ENCODE results near the gene CLIP4. TPM values are rescaled to one million over a fixed set of nuclear protein-coding genes. Genes with fewer than 3 reads are reported as not detected.
"Not testable (repeated sequence)": the region's sequence is repeated elsewhere in the genome, so short reads cannot be mapped to it uniquely, and the experiment has no call there.

CLIP4 gene
- 10 to 100 TPM; 16.2 to 20.8 (median 18.0) TPM for polyA plus RNA-seq (ENCODE audit: insufficient read length in 4 of 4)

DNA sequence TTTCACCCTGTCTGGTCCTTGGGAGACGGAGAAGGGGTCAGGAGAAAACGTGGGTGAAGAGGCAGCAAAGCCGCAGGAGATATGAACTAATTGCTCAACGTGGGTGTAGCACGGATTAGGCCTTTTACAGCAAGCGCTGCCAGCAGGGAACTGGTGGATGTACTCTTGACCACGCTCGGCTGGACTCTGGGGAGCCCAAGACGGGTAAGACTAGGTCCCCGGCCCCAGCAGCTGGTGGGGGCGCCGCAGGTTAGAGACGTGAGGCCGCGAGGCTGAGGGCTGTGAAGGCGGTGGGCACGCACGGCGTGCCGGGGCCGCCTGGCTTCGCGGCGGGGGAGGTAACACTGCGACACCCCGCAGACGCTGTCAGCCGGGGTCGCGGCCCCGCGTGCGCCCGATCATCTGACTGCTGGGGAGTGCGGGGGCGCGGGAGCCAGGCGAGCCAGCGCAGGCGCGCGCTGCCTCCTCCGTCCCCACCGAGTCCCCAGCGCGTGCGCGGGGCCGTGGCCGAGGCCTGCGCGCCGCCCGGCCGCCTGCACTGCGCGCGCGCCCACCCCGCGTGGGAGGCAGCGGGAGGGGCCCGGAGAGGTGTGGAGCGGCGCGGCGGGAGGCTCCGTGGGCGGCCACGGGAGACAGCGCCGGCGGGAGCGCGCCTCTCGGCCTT lies at the start of gene CLIP4:
Gene CLIP4 (plus strand): TSS at position 470 of the 664 bp plus-strand sequence. CDS start 5,974 bp downstream, outside the sequence.
- peak in 3 of 4 donors; percentile 20 to 40 (median 26) for DNase-seq (ENCODE audit: low read depth in 4 of 4, low spot score in 3 of 4)

DNA sequence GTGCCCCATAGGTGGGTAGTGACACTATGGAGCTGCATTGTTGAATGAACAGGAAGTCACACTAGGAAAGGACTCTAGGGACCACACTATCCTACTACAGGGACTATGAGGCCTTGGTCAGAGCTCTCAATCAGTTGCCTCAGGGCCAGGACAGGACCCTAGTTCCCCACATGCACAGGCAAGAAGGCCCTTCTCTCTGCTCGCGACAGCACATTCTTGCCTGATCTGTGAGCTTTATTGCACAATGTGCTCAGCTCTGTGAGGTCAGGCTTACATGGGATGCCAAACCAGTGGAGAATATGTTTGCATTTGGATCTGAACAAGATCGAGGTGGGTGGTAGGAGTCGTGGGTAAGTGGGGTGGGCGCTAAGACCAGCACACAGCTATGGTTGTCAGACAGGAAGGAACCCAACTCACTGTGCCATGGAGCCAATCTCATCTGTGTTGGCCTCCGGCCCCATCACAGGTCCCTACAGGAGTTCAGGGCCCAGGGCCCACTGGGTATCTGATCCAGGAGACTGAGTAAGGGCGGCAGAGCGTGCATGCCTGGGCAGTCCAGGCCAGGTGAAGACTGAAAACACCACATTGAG lies 48.8 kb upstream of the CLIP4 start:
- DNase-seq (ENCODE audit: low read depth in 4 of 4, low spot score in 3 of 4) = no peak

DNA sequence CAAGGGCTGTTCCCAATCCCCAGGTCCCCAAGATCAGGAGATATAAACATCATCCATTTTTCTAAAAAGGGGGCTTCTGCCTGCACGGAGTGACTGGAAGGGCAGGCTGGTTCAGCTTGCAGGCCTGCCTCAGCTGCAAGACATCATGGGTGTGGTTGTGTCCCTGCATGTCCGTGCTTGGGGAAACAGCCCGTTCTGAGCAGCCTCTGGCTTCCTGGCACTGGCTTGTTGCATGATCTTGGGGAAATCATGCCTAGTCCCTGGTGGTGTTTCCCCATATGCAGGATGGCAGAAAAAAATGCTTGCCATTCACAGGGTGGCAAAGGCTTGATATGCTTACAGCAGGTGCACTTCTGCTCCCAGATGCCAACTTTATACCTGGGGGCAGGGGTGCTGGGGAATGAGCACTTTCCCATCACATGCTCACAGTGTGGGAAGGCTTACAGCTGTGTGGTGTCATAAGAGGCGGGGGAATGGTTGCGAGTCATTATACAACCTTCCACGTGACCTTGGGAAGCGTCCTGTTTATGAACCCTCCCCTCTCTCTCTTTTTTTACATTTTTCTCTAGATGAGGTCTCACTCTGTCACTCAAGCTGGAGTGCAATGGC lies 48.1 kb upstream of the CLIP4 start:
- DNase-seq (ENCODE audit: low read depth in 4 of 4, low spot score in 3 of 4) = no peak

DNA sequence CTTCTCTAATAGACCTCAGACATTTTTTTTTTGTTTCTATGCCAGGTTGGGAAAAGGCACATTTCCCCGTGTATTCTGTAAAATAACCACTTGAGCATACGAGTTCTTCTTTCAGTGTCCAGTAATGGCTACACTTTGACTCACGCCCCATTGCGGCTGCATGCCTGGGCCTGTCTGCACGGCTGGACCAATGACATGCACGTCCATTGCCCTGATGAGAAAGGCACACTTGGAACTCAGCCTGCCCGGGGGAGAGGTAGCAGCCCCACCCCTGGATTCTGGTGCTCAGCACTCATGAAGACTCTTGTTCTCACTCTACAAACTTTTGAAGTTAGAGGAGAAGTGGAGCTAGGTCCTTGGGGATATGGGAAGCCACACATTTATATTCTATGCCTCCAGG lies 46.7 kb upstream of the CLIP4 start:
- no peak for DNase-seq (ENCODE audit: low read depth in 4 of 4, low spot score in 3 of 4)

DNA sequence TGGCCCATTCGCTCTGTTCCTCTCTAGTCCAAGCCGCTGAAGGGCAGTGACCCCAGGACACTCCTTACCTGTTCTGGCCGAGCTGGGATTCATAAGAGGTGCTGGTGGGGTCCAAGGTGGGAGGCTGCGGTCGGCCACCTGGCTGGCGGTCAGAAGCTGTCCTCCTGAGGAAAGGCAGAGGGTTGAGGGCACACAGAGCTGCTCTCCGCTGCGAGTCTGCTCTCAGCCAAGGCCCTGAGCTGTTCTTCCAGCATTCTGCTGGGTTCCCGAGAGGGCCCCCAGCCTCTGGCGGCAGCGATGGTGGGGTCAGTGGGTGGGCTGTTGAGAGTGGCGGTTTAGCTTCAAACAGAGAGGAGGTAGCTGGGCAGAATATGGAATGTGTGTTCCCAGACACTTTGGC lies 44.7 kb upstream of the CLIP4 start:
- no peak for DNase-seq (ENCODE audit: low read depth in 4 of 4, low spot score in 3 of 4)

DNA sequence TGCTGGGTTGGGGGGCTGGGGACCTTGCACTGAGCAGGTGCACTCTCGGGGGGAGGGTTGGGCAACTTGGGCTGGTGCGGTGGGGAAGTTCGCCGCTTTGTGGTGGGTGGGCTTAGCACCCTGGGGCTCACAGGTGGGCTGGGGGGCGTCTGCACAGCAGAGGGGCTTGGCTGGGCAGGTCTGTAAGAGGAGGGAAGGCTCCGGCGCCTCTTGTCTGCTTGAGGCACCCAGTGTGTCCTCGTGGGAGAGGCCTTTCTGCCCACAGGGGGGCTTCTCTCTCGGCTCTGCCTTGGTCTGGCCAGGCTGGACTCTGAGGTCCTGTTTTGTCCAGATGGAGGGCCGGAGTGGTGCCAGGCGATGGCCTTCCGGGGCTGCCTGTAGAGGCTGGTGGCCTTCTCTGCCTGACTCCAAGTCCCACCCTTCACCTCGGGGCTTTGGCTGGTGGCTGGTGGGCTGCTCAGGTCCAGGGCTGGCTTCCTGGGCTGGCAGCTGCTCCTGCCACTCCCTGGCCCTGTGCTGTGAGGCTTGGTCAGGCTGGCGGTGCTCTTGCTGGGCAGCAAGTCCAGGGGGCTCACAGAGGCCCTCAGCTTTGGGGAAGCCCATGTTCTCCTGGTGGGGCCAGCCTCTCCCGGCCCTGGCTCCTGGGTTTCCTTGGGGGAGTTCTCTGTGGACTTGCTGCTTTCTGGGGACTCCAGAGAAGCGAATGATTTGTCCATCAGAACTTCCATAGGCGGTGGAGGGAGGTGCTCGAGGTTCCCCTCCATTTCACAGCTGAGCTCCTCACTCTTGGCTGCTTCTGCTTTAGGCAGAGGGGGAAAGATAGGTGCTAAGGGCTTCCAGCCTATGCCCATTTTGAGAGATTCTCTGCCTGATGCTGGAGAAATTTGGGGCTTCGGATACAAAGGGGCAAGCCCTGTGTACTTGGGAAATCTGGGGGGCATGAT lies 43.9 kb upstream of the CLIP4 start:
- DNase-seq (ENCODE audit: low read depth in 4 of 4, low spot score in 3 of 4) = no peak

DNA sequence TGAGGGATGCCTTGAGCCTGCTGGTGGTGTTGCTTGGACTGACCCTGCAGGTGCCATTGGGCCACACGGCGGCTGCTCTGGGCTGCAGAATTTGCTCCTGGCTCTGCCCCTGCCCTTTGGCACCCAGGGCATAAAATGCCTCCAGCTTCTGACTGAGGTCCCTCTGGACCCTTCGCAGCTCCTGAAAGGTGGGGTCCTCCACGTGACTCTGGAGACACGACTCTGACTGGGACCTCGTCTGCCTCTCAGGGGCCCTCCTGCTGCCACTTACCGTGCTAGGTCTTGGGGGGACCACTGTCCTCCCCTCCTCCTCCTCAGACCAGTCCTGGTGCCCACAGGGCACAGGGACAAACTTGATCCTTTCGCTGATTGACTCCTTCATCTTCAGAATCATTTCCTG lies 43.0 kb upstream of the CLIP4 start:
- no peak for DNase-seq (ENCODE audit: low read depth in 4 of 4, low spot score in 3 of 4)

GRCh38 chr2:29072971-29073725 lies 42.1 kb upstream of the CLIP4 start:
- DNase-seq (ENCODE audit: low read depth in 4 of 4, low spot score in 3 of 4) = no peak

GRCh38 chr2:29073933-29074332 lies 41.3 kb upstream of the CLIP4 start:
- DNase-seq (ENCODE audit: low read depth in 4 of 4, low spot score in 3 of 4) = no peak

DNA sequence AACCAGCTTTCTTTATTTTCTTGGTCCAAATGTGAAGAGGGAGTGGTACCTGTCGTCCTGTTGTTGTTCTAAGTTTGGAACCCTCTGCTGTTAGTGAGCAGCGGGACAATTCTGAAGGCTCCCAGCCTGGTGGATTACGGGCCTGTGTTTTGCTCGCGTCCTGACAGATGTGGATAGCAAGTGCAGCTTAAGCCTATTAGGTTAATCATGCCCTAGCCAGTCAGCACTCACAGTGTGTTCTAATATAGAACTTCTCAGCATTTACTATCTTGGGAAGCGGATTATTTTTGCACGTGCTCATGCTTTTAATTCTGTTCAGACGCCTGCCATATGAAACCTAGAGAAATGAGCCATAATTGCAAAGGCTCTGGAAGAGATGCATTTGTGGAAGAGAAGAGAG lies 40.8 kb upstream of the CLIP4 start, which contains the start of gene PCARE:
Gene PCARE (minus strand): TSS at position 113 of the 400 bp plus-strand sequence. CDS start 262 bp downstream, outside the sequence.
- no peak for DNase-seq (ENCODE audit: low read depth in 4 of 4, low spot score in 3 of 4)

- no peak for DNase-seq (ENCODE audit: low read depth in 4 of 4, low spot score in 3 of 4)
Measured at GRCh38 chr2:29075894-29076705, 39.1 kb upstream of the CLIP4 start.

DNA sequence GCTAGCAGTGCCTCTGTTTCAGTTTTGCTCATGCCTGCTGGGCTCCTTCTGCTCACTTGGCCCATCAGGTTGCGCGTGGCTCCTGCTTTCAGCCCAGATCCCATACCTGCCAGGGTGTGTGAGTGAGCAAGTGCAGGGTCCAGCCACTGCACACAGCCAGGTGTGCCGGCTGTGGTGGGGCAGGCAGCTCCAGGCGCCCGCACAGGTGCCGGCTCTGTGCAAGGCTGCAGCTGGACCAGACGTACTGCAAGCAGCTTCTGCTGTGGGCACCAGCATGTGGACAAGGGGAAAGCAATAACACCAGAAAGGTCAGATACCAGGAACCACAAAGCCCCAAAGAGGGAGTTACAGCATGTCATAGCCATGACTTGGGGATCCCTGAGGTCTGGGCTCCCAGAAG lies 35.3 kb upstream of the CLIP4 start:
- DNase-seq (ENCODE audit: low read depth in 4 of 4, low spot score in 3 of 4) = no peak

- no peak for DNase-seq (ENCODE audit: low read depth in 4 of 4, low spot score in 3 of 4)
Measured at GRCh38 chr2:29080886-29081743, 34.1 kb upstream of the CLIP4 start.

GRCh38 chr2:29082804-29083495 lies 32.3 kb upstream of the CLIP4 start:
- DNase-seq (ENCODE audit: low read depth in 4 of 4, low spot score in 3 of 4) = no peak

- no peak for DNase-seq (ENCODE audit: low read depth in 4 of 4, low spot score in 3 of 4)
Measured at GRCh38 chr2:29084554-29084953, 30.7 kb upstream of the CLIP4 start.

- not testable (repeated sequence) for DNase-seq (ENCODE audit: low read depth in 4 of 4, low spot score in 3 of 4)
Measured at GRCh38 chr2:29090311-29090710, 24.9 kb upstream of the CLIP4 start.

GRCh38 chr2:29096969-29097368 lies 18.2 kb upstream of the CLIP4 start:
- no peak for DNase-seq (ENCODE audit: low read depth in 4 of 4, low spot score in 3 of 4)

- DNase-seq (ENCODE audit: low read depth in 4 of 4, low spot score in 3 of 4) = no peak
Measured at GRCh38 chr2:29097569-29097968, 17.6 kb upstream of the CLIP4 start.
